B cell (primary cell): ENCODE measurements around the gene ZBTB21. TPM values are rescaled to one million over a fixed set of nuclear protein-coding genes. Genes with fewer than 3 reads are reported as not detected.

Source experiments
- ATAC-seq: fragments of 200-7000 bp; cut with Tn5 transposase; one replicate; pipeline ENCODE4 v1.10.0; 2021; ENCODE audit warnings: low read depth, mild to moderate bottlenecking, moderate number of reproducible peaks, moderate library complexity
- CTCF ChIA-PET: fragments of 350-600 bp; sonication (Branson Sonifier 250); formaldehyde crosslinking; loops from one replicate; lab custom pipeline; 2021; ENCODE audit warnings: antibody characterized with exemption, inconsistent platforms; lab: Charles Lee
- POLR2A ChIA-PET: fragments of 350-600 bp; sonication (Branson Sonifier 250); formaldehyde crosslinking; loops from one replicate; lab custom pipeline; 2021; ENCODE audit warnings: antibody characterized with exemption; lab: Charles Lee
- DNase-seq: peaks from one replicate; pipeline ENCODE4 v3.0.0; 2013
- H2AFZ ChIP-seq: 2 replicates; pipeline ENCODE4 v1.6.1; 2012; ENCODE audit warnings: mild to moderate bottlenecking, low read depth, low read length; ENCODE audit not compliant: insufficient read depth, poor library complexity, severe bottlenecking
- H3K27ac ChIP-seq, 2 donors: 1 replicate in 1 of 2; 2 replicates in 1 of 2; pipeline ENCODE4 v1.5.1; 2012 to 2013; ENCODE audit warnings: low read length in 2 of 2, mild to moderate bottlenecking in 2 of 2, moderate library complexity in 1 of 2
- H3K27me3 ChIP-seq, 4 experiments: fragments of 200-600 bp in 1 of 4; sonication (generic) in 1 of 4; replicated peaks in 1 of 4; 1 replicate in 2 of 4; 2 replicates in 2 of 4; pipeline versions ENCODE4 v1.6.1 to v1.7.0; 2013 to 2016; ENCODE audit warnings: low read length in 3 of 4, mild to moderate bottlenecking in 2 of 4, mixed read lengths in 1 of 4, moderate library complexity in 1 of 4; ENCODE audit not compliant: insufficient read depth in 4 of 4, control insufficient read depth in 3 of 4; ENCODE audit errors: control extremely low read depth in 1 of 4
- H3K36me3 ChIP-seq, 2 experiments: replicated peaks in 1 of 2; 1 replicate in 1 of 2; 2 replicates in 1 of 2; pipeline versions ENCODE4 v1.6.1 to v1.7.1; 2013; ENCODE audit warnings: low read length in 1 of 2; ENCODE audit not compliant: insufficient read depth in 2 of 2, control insufficient read depth in 1 of 2; ENCODE audit errors: control extremely low read depth in 1 of 2, extremely low read depth in 1 of 2
- H3K4me1 ChIP-seq, 2 donors: fragments of 200-600 bp in 1 of 2; sonication (generic) in 1 of 2; 1 replicate in 1 of 2; 2 replicates in 1 of 2; pipeline versions ENCODE4 v1.5.1 to v1.6.1; 2013 to 2017; ENCODE audit warnings: low read length in 2 of 2; ENCODE audit not compliant: control insufficient read depth in 2 of 2, insufficient read depth in 2 of 2
- H3K4me2 ChIP-seq: replicated peaks from 2 replicates; pipeline ENCODE3; 2012; ENCODE audit warnings: mild to moderate bottlenecking, low read depth, low read length; ENCODE audit not compliant: poor library complexity, severe bottlenecking
- H3K4me3 ChIP-seq, 5 experiments: fragments of 200-600 bp in 1 of 5; sonication (generic) in 1 of 5; 1 replicate in 3 of 5; 2 replicates in 2 of 5; pipeline versions ENCODE4 v1.5.1 to v1.7.0; 2011 to 2016; ENCODE audit warnings: low read length in 4 of 5, mild to moderate bottlenecking in 4 of 5, low read depth in 2 of 5, control low read depth in 1 of 5, moderate library complexity in 1 of 5; ENCODE audit not compliant: insufficient read depth in 1 of 5; ENCODE audit errors: control extremely low read depth in 1 of 5, extremely low read depth in 1 of 5
- H3K79me2 ChIP-seq: fragments of 200-600 bp; sonication (generic); one replicate; pipeline ENCODE4 v1.6.0; 2016; ENCODE audit warnings: low read length; ENCODE audit not compliant: control insufficient read depth, insufficient read depth
- H3K9ac ChIP-seq: fragments of 200-600 bp; sonication (generic); 2 replicates; pipeline ENCODE4 v1.6.1; 2017; ENCODE audit warnings: mild to moderate bottlenecking, low read length, moderate library complexity
- H3K9me3 ChIP-seq, 3 donors: one replicate each; pipeline versions ENCODE4 v1.6.1 to v1.7.1; 2013; ENCODE audit warnings: low read length in 2 of 3; ENCODE audit not compliant: control insufficient read depth in 2 of 3, insufficient read depth in 1 of 3; ENCODE audit errors: control extremely low read depth in 1 of 3
- H4K20me1 ChIP-seq: 2 replicates; pipeline ENCODE4 v1.6.0; 2012; ENCODE audit warnings: mild to moderate bottlenecking, low read length; ENCODE audit not compliant: insufficient read depth, control insufficient read depth, poor library complexity, severe bottlenecking
- H3K27ac Mint-ChIP-seq: one replicate; pipeline ENCODE4 v1.8.0; 2021; ENCODE audit warnings: mixed read lengths
- H3K27me3 Mint-ChIP-seq: one replicate; pipeline ENCODE4 v1.8.0; 2021; ENCODE audit warnings: mixed read lengths
- H3K4me1 Mint-ChIP-seq: one replicate; pipeline ENCODE4 v1.8.0; 2021; ENCODE audit warnings: mixed read lengths
- H3K4me3 Mint-ChIP-seq: one replicate; pipeline ENCODE4 v1.8.0; 2021; ENCODE audit warnings: mixed read lengths
- H3K9me3 Mint-ChIP-seq: one replicate; pipeline ENCODE4 v1.8.0; 2022; ENCODE audit warnings: mixed read lengths; ENCODE audit not compliant: insufficient read depth
- CTCF ChIP-seq: fragments of 200-600 bp; IDR thresholded peaks from one replicate; pipeline ENCODE4 v1.8.0; 2022; ENCODE audit warnings: antibody characterized with exemption, mild to moderate bottlenecking
- EZH2 ChIP-seq: IDR thresholded peaks from 2 replicates; pipeline ENCODE4 v1.6.1; 2012; ENCODE audit warnings: borderline replicate concordance, low read depth, mild to moderate bottlenecking, moderate library complexity, low read length; ENCODE audit not compliant: insufficient read depth, poor library complexity, severe bottlenecking
- WGBS: methylation state at CpG from one replicate; pipeline ENCODE4 v1.1.5; 2013; ENCODE audit warnings: missing lambda C conversion rate; ENCODE audit not compliant: insufficient coverage; 5-methylcytosine and 5-hydroxymethylcytosine counted together
- intact Hi-C: fragments of 100-400 bp; cut with micrococcal nuclease; formaldehyde crosslinking; loops from one replicate; pipeline ENCODE4 v1.10.0; 2022
- polyA plus RNA-seq: library from polyadenylated mRNA; depleted of rRNA; stranded (reverse); fragments of >200 nt; gene quantifications from 2 replicates; pipeline ENCODE4 v1.2.3, GENCODE V29; 2012
- total RNA-seq, 2 donors: library from RNA; stranded (reverse); fragments of 120-200 nt in 1 of 2; gene quantifications; 1 replicate in 1 of 2; 2 replicates in 1 of 2; pipeline versions ENCODE4 v1.2.3 to v1.2.4, GENCODE V29; 2013 to 2022

Gene ZBTB21
- total and polyA plus RNA-seq, 2 donors (not counting 1 experiment from before 2014, with no cell fraction given) = 12.4 to 40.1 TPM

- Histone ChIP-seq H3K27me3 (peaks cover 0 to 3% (median under 1%) of the 10 kb centered on the region in 4 experiments), H3K9ac (no peak overlapping the region), H4K20me1 (no peaks in the 10 kb centered on the region), H3K27ac (no peak overlapping the region), H3K4me1 (no peaks in the 10 kb centered on the region), H3K79me2 (no peaks in the 10 kb centered on the region), H3K4me3 (no peak overlapping the region), H2AFZ (no peak overlapping the region), H3K4me2 (no peak overlapping the region), H3K9me3 (peaks cover 0 to 1% (median 0%) of the 10 kb centered on the region in 3 donors), H3K36me3 (no peaks in the 10 kb centered on the region)
- no peak overlapping the region for H3K4me3 Mint-ChIP-seq
- POLR2A ChIA-PET = no interaction called here
- CTCF ChIA-PET = no interaction called here
- peaks cover 11% of the 10 kb centered on the region for H3K27me3 Mint-ChIP-seq
- H3K9me3 Mint-ChIP-seq = no peaks in the 10 kb centered on the region
- DNase-seq (no peak), ATAC-seq (no peak)
- WGBS = no CpG with 5 or more reads among the region's 3 CpGs
- H3K4me1 Mint-ChIP-seq = no peaks in the 10 kb centered on the region
- intact Hi-C loops = no loop called here
- no peak for TF ChIP-seq CTCF
- no peak for TF ChIP-seq EZH2
- H3K27ac Mint-ChIP-seq = no peak overlapping the region
Observed at GRCh38 chr21:41940431-41940830, 69.7 kb downstream of the ZBTB21 start.

- no peak for TF ChIP-seq EZH2
- no peak for TF ChIP-seq CTCF
- Histone ChIP-seq H3K4me3 (no peak overlapping the region), H2AFZ (no peak overlapping the region), H3K79me2 (no peaks in the 10 kb centered on the region), H4K20me1 (no peaks in the 10 kb centered on the region), H3K4me2 (no peak overlapping the region), H3K36me3 (no peaks in the 10 kb centered on the region), H3K27ac (no peak overlapping the region), H3K4me1 (no peaks in the 10 kb centered on the region), H3K9ac (no peak overlapping the region), H3K9me3 (peaks cover 0 to 1% (median 0%) of the 10 kb centered on the region in 3 donors), H3K27me3 (peaks cover 0 to 3% (median under 1%) of the 10 kb centered on the region in 4 experiments)
- Mint-ChIP-seq H3K4me3 (no peak overlapping the region), H3K27ac (no peak overlapping the region), H3K27me3 (peaks cover 11% of the 10 kb centered on the region), H3K9me3 (no peaks in the 10 kb centered on the region), H3K4me1 (no peaks in the 10 kb centered on the region)
- intact Hi-C loops = no loop called here
- ChIA-PET CTCF (no interaction called here), POLR2A (no interaction called here)
- ATAC-seq (no peak), DNase-seq (no peak)
- WGBS = 95% methylated on average over 8 of the region's 8 CpGs
Observed at GRCh38 chr21:41939391-41939790, 70.8 kb downstream of the ZBTB21 start.

Other genes with a start within 250 kb of the ZBTB21 start
- gene RIPK4, start 243.3 kb downstream of the ZBTB21 start, total RNA-seq = not detected in 2 replicates
- gene RIPK4, start 243.3 kb downstream of the ZBTB21 start, polyA plus RNA-seq = 0.07 TPM in 1 of 2 replicates, not detected in the other
- gene PRDM15, start 131.0 kb downstream of the ZBTB21 start, total RNA-seq = 20.7 and 21.3 TPM in 2 replicates
- gene PRDM15, start 131.0 kb downstream of the ZBTB21 start, polyA plus RNA-seq = 23.7 and 29.2 TPM in 2 replicates
- gene C2CD2, start 56.3 kb downstream of the ZBTB21 start, total RNA-seq = 10.4 and 11.9 TPM in 2 replicates
- gene C2CD2, start 56.3 kb downstream of the ZBTB21 start, polyA plus RNA-seq = 6.8 and 13.0 TPM in 2 replicates
- 0.36 and 0.49 TPM in 2 replicates for gene UMODL1, start 61.0 kb upstream of the ZBTB21 start, total RNA-seq
- 0.10 TPM in 1 of 2 replicates, not detected in the other for gene UMODL1, start 61.0 kb upstream of the ZBTB21 start, polyA plus RNA-seq
- gene ABCG1, start 208.8 kb upstream of the ZBTB21 start, total RNA-seq = 27.5 and 31.9 TPM in 2 replicates
- gene ABCG1, start 208.8 kb upstream of the ZBTB21 start, polyA plus RNA-seq = 8.7 and 14.4 TPM in 2 replicates